GM18873 (cell line): ENCODE data around the gene DGAT2.

Experiments used
- ATAC-seq: cut with Tn5 transposase; IDR thresholded peaks from one replicate; pipeline ENCODE4 v1.9.1; 2021; ENCODE audit warnings: mild to moderate bottlenecking, moderate library complexity, moderate number of reproducible peaks; ENCODE audit not compliant: unreplicated experiment, low FRiP score

Gene DGAT2

DNA sequence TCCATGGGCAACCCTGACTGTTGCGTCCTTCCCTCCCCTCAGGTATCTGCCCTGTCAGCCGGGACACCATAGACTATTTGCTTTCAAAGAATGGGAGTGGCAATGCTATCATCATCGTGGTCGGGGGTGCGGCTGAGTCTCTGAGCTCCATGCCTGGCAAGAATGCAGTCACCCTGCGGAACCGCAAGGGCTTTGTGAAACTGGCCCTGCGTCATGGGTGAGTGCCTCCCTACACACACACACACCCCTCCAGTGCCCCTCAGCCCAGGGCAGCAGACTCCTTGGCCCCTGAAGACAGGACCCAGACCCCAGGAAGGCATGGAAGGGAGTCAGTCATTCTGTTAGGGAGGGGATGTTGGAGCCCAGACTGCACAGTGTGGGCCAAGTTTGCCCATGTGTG, 28.5 kb downstream of the DGAT2 start:
- no peak for ATAC-seq

DNA sequence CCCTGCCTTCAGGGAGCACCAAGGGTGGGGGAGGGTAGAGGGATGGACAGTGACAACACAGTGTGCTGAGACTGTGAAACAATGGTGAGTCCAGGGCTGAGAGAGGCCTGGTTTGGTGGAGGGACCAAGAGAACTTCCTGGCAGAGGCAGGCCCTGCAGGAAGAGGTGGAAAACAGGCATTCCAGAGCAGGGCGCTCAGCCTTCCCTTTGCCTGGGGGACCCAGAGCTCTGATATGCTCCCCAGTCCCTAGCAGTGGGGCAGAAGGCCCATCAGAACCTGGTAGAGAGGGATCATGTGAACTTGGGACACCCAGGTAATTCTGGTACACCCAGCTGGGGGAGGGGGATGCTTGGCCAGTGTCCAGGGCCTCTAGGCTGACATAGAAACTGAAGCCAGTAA, 29.2 kb downstream of the DGAT2 start:
- ATAC-seq: no peak

DNA sequence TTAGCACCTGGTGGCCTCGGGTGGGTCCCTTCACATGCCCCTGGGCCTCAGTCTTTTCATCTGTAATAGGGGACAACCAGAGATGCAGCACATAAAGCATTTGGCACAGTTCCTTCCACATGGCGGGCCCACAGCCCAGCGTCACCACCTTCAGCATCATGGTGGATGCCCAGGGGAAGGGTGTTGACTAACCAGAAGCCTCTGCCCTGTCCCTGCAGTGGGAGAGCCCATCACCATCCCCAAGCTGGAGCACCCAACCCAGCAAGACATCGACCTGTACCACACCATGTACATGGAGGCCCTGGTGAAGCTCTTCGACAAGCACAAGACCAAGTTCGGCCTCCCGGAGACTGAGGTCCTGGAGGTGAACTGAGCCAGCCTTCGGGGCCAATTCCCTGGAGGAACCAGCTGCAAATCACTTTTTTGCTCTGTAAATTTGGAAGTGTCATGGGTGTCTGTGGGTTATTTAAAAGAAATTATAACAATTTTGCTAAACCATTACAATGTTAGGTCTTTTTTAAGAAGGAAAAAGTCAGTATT, 31.6 kb downstream of the DGAT2 start:
- no peak for ATAC-seq

DNA sequence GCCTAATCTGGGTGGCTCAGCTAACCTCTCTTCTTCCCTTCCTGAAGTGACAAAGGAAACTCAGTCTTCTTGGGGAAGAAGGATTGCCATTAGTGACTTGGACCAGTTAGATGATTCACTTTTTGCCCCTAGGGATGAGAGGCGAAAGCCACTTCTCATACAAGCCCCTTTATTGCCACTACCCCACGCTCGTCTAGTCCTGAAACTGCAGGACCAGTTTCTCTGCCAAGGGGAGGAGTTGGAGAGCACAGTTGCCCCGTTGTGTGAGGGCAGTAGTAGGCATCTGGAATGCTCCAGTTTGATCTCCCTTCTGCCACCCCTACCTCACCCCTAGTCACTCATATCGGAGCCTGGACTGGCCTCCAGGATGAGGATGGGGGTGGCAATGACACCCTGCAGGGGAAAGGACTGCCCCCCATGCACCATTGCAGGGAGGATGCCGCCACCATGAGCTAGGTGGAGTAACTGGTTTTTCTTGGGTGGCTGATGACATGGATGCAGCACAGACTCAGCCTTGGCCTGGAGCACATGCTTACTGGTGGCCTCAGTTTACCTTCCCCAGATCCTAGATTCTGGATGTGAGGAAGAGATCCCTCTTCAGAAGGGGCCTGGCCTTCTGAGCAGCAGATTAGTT, 32.3 kb downstream of the DGAT2 start:
- ATAC-seq: no peak

DNA sequence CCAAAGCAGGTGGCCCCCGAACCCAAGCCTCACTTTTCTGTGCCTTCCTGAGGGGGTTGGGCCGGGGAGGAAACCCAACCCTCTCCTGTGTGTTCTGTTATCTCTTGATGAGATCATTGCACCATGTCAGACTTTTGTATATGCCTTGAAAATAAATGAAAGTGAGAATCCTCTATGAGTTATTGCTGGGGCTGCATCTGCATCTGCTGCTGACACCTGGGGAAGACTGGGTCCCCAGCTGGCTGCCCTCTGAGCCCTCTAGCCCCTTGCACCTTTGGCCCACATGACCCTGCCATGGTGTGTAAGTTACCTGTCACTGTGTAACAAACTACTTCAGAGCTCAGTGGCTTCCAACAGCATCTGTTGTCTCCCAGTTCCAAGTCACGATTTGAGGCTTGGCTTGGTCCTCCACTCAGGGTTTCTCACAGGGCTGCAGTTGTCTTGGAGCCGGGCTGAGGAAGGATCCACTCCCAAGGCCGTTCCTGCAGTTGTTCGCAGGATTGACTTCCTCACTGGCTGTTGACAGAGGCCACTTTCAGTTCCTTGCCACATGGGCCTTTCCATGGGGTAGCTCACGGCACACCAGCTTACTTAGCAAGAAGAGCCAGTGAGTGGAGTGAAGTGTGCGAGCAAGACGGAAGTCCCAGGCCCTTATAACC, 32.9 kb downstream of the DGAT2 start:
- no peak for ATAC-seq

DNA sequence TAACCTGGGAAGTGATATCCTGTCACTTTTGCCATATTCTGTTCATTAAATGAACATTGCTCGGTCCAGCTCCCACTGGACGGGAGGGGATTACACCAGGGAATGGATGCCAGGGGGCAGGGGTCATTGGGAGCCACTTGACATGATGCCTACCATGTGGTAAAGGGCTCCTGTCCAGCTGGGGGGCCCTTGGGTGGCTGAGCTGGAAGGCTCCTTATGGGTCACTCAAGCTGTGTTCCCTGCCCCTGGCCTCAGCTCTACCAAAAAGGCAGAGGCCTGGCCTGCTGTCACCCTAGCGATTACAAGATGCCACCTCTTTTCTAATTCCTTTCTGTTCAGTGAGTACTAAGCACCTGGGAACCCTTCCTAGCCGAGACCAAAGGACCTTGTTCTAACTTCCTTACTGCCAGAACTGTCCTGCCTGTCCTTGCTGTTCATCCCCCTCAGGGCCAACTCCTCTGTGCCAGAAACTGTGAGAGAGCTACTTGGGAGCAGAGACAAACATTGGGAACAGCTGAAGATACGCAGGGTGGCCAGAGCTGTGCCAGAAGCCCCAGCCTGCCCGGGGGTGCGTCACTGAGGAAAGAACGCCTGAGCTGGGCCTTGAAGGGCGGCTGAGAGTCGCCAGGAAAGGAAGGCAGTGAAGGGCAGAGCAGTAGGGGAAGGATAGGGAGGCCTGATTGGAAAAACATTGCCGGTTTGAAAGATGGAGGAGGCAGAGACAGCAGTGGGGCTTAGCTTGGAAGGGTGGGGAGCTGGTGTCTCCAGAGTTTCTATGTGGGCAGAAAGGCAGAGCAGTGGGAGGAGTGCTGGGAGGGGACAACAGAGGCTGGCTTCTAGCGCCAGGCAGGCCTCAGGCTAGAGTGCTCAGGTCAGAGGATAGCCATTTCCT, 33.7 kb downstream of the DGAT2 start:
- ATAC-seq: no peak

DNA sequence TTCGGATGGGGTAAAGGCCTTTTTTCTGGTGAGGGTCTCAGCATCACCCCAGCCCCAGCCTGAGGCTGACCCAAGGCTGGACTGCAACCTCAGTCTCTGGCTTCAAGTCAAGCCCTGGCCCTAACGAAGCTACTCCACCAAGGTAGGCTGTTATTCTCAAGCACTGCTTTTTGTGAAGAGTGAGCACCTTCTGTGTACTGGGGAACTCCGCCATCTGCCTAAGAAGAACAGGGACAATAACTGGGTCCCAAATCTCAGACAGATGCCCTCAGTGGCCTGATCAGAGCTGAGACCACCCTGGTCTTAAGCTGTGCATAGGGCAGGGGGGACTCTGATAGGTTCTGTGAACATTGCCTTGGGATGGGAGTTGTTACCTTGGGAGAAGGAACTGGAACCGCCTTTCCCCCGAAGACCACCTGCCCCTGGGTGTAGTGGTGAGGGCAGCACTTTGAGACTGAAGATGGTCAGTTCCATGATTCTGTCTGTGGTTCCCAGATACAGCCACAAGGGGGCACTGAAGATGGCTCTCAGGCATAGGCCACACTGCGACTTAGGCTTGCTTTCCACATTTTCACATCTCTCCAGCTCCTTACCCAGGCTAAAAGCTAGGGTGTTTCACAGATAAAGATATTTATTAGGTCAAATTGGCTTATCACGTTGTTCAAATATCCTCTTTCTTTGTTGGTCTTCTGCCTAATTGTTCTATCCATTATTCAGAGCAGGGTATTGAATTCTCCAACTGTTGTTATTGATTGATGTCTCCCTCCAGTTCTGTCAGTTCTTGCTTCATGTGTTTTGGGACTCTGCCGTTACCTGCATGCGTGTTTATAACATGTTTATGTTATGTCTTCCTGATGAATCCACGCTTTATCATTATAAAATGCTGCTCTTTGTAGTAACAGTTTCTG, 34.6 kb downstream of the DGAT2 start:
- no peak for ATAC-seq

DNA sequence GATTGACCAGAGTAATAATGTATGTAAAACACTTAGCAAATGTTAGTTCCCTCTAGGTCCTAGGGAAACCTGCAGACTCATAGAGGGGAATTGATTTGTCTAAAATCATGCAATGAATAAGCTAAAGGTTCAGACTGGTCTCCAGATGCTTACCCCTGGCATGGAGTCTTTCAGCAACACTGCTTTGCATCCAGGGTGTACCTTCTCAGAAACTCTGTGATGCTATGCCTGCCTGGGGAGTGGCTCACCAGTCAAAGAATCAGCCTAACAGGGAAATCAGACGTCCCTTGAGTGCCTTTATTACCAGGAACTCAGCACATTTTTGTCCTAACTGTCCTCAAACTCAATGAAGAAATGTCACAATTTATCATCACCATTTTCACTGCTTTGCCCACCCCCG, 40.5 kb downstream of the DGAT2 start:
- no peak for ATAC-seq

DNA sequence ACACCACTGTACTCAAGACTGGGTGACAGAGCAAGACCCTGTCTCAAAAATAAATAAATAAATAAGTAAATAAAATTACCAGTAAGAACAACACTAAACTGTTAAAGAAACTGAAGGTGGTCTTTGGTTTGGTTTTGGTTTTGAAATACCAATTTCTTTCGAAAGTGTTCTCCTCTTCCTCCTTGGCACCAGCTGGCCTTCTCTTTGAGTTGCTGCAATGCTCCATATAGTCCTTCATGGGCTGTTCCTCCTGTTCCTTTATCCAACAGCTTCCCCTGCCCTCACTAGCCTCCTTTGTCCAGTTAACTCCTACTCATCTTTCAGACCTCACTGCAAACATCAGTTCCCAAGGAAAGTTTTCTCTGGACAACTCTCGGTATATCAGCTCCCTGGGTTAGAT, 41.4 kb downstream of the DGAT2 start:
- ATAC-seq: no peak

DNA sequence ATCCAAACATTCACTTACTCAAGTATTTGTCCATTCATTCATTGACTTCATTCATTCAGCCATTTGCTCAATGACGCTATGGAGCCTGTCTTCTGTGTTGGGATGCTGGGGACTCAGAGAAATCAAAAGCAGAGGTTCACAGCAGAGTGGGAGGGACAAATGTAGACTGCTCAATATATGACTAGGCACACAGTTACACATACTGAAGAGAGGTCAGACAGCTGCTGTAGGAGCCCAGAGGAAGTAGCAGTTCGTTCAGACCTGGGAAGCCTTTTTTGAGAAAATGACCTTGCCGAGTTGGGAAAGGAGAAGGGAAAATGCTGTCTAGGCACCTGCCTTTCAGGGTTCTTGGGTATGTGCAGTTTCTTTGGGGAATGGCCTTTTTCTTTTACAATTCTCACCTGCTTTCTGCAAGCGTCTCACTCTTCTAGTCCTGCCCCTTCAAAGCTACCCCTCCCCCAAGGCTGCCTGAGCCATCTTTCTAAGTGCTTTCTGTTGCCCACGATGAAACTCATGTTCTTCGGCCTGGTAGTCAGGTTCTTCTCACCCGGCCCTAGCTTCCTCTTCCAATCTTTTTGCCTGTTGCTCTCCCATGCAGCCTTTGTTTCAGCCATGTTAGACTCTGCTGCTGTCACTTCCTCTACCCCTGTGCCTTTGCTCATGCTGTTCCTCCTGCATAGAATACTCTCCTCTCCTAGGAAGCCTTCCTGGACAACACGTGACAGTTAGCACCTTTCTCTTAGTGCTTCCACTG, 42.2 kb downstream of the DGAT2 start:
- ATAC-seq: no peak

DNA sequence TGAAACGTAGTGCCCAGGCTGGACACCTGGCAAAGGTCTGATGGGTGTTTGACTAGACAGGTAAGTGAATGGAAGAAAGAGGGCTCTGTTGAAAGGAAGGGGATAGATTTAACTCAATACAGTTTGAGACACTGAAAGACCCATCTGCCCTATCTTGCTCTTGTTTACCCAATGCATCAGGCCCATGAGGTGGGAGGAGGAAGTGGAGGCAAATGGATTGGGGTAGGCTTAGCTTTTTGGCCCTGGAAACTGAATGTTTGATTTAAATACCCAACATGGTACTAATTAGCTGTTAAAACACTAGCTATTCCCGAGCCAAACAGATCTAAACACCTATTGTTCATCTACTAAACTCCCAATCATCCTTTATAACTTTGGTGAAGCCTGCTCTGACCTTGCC, 42.9 kb downstream of the DGAT2 start:
- ATAC-seq: no peak

DNA sequence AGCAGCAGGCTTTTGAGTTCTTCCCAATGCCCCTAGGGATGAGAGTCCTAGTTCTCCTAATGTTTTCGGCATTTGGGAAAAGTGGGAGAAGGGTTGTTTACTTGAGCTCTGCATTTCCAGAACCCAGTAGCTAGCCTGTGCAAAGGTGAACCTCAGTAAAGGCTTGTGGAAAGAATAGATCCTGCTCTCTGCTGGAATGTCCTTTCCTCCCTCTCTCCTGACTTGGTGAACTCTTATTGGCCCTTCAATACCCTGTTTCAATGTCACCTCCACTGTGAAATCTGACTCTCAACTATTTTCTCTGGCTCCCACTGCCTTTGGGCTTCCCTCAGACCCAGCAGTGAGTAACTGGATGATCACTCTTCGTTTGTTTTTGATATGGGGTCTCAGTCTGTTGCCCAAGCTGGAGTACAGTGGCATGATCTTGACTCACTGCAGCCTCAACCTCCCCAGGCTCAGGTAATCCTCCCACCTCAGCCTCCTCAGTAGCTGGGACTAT, 44.0 kb downstream of the DGAT2 start:
- no peak for ATAC-seq

DNA sequence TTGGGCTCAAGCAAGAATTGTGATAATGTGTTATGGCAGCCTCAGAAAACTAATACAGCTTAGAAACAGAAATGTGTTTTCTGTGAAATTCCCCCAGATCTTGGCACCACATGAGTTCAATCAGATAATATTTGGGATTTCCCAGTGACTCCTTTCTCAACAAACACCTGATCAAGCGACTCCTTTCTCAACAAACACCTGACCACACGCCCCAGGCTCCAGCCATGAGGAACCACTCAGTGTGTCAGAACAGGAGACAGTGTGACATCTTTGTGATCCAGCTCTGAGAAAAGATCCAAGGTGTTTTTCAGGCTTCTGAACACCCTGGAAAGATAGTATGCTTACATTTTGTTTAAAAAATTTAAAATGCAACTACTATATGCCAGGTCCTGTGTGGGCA, 44.5 kb downstream of the DGAT2 start:
- no peak for ATAC-seq

DNA sequence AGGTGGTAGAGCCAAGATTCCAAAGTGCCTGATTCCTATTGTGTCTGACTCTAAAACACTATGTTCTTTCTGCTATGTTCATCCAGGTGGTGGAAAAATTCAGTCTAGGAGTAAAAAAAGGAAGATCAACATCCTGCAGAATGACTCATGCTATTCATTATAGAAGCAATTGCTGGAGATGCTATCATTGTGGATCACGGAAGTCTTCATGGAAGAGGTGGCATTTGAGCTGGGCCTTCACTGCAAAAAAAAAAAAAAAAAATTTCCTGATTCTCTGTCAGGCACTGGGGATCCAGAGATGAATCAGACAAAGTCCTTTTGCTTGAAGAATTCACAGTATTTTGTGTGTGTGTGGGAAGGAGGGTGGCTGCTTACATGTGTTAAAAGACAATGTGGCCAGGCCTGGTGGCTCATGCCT, 45.1 kb downstream of the DGAT2 start:
- no peak for ATAC-seq

DNA sequence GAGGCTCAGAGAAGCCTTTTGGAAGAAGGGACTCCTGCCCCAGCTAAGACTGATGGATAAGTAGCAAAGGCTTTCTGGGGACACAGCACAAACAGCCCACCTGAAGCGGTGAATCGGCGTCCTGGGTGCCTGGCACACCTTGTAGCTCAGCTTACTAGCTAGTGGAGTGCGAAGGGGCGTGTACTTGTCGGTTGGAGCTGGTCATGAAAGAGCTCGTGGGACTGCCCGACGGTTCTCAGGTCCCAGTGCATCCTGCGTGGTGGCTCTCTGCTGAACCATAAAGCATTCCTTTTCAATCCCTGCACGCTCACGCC, 45.7 kb downstream of the DGAT2 start:
- peak; percentile 21 for ATAC-seq

DNA sequence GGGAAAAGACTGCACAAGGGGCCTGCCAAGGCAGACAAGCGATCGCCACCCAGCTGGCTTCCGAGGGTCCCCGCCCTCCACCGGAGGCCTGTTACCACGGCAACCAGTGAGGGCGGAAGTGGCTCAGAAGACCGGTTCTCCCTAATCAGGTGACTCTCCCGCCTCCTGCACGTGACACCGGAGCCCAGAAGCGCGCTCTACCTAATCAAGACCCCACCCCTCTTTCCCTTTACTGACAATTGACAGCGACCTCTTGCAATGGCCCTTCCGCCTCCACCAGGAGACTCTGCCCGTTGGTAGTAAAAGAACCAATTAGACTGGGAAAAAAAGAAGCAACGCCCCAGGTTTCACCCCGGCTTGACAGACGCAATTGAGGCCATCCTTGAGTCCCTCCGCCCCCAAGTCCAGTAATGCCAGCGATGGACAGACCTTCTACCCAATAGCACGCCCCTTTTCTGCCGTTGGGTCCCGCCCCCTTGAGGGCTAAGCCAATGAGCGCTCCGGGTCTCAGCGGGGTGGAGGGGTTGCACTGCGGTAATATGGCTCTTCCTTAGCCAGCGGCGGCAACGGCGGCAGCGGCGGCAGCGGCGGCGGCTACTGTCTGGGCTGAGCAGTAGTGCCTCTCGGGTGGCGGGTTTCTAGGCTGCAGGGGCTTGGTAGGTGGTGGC, 46.2 kb downstream of the DGAT2 start, which contains the start of gene UVRAG:
TSS of gene UVRAG (plus strand) at position 534 of the 668 bp plus-strand sequence. CDS start 198 bp downstream, outside the sequence.
- peak; percentile 71 for ATAC-seq

DNA sequence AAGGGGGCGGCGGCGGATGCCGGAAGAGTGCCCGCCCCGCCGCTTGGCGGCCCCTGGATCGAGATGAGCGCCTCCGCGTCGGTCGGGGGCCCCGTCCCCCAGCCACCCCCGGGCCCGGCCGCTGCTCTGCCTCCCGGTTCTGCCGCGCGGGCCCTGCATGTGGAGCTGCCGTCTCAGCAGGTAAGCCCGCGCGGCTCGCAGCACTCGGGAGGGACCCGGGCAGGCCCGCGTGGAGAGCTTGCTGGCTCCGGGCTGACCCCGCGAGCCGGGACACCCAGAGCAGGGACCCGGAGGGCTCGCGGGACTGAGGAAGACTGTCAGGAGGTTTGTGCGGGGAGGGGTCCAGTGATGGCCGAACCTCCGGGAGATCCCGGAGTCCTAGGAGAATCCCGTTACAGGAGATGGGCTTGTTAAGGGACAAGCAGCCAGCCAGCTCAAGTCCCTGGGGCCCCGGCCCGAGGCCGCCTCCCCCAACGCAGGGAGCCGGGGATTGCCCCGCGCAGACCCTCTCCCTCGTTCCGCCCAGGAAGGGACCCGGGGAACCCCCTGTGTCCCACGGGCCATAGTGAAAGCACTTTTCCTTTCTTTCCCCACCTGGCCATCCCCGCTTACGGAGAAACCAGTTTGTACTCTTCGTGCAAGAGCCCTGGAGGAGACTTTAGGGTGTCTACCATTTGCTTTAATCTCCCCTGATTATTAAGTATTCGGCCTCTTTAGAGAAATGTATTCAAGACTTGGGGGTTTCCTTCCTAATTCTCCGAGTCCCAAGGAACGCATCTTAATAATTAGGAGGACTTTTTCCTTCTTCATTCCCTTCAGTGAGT, 47.0 kb downstream of the DGAT2 start:
- ATAC-seq: peak; percentile 15
